GM19025 (cell line): ENCODE data around the gene ACACA.

ENCODE experiments used
- ATAC-seq: cut with Tn5 transposase; IDR thresholded peaks from one replicate; pipeline ENCODE4 v1.9.1; 2021; ENCODE audit warnings: mild to moderate bottlenecking, low read depth, moderate library complexity; ENCODE audit not compliant: unreplicated experiment

The ACACA gene

DNA sequence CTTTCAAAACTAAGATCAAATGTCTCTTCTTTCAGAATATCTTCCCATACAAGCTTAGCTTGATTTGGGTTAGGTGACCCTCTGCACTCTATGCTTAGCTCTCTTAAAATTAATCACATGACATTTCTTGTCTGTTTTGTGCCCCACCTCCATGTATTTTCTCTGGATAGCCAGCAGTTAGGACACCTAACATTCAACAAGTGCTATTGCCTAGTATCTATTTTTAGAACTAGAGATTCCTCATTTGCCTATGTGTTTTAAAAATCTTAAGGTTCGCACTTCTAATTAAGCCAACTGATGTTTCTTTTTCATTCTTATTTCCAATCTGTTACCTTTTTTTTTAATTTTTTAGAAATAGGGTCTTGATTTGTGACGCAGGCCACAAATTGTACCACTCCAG, 160.6 kb downstream of the ACACA start:
- no peak for ATAC-seq

DNA sequence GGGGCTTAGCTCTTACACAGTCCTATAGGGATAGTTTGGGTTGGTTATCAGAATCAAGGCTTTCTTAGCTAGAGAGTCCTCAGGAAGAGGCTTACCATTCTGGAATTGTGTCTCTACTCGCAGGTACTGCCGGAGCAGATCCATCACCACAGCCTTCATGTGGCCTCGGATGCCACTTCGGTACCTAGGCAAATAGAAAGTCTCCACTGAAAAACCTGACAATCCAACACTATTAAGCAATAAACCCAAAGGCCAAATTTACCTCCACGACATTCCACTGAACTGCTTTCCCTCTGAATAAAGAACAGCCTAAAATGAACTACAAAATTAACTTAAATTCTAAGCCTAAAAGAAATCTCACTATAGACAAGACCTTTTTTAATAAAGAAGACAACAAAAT, 166.3 kb downstream of the ACACA start:
- ATAC-seq: no peak

- ATAC-seq: no peak
These were observed 166.8 kb downstream of the ACACA start for GRCh38 chr17:37239690-37240334.

- ATAC-seq: no peak
These were observed 172.5 kb downstream of the ACACA start for GRCh38 chr17:37234106-37234505.

- no peak for ATAC-seq
These were observed 173.6 kb downstream of the ACACA start for GRCh38 chr17:37233036-37233435.

DNA sequence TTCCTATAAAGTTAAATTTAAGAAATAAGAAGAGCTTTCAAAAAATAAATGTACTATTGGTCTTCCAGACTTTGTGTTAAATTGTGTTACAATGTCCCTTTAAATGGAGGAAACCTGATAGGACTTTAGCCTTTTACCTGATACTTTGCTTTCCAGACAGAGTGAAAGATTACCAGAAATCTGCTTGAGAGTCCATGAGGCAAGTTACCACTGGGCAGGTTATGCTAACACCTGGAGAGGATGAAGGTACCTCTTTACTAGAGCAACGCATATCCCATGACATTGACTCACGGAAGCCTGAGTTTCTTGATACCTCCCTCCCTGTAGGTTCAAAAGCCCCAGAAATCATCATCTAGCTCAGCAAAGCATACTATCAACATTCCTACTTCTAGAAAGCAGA, 174.7 kb downstream of the ACACA start:
- ATAC-seq: no peak

GRCh38 chr17:37230633-37231032, 176.0 kb downstream of the ACACA start:
- no peak for ATAC-seq

DNA sequence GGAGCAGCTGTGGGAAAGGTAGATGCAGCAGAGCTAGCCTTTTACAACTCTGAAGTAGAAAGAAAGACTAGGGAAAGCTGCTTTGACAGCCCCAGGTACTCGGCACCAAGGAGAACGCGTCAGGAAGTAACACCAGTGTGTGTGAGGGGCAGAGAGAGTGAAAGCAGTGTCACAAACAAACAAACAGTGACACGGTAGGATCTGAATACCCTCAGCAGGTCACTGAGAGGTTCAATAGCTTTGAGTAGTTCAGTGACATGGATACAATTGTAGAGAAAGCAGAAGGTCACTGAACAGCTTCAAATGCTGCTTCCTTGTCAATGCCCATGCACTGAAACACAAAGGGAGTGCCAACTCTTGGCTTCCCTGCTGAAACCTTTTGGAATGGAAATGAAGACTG, 181.2 kb downstream of the ACACA start:
- ATAC-seq: no peak

GRCh38 chr17:37221865-37222264, 184.8 kb downstream of the ACACA start:
- no peak for ATAC-seq

DNA sequence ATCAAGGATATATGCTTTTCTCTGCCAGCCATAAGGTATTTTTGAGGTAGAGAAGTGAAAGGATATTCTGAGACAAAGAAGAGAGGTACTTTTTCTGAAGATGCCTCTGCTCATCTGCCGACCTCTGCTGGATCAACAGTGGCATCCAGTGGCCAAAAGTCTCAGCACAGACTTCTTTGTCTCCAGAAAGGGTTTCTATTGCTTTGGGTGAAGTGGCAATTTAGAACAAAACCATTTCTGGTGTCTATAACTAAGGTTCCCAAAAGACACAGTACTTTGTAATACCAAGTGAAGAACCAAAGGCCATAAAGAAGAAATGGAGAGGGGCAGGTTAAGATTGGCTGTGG, 186.1 kb downstream of the ACACA start:
- no peak for ATAC-seq

DNA sequence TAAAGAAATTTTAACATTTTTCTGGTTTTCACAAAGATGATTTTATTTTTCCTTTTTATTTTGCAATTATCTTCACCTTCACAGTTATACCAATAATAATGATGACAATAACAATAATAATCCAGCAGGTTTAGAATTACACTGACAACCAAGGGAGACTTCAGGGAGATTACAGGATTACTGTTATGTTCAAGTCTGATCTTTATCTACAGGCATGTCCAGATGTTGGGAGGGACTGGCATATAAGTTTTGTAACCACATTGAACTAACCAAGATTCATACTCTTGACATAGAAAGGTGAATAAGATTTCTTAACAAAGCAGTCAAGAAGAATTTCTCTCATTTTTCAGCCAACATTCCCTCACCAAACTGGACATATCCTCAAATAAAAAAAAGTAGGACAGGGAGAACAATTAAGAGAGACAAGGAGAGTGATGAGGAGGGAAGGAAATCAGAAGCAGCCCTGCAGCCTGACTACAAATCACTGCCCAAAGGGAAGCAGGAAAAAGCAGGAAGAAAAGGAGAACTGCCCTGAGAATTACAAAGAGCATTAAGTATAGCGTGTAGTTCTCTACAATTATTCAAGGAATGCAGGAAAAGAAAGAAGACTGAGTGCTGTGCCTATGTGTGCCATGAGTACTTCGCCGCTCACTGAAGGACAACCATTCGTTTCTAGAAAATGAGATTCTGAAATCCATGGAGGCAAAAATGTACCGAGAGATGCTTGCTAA, 186.6 kb downstream of the ACACA start:
- no peak for ATAC-seq

DNA sequence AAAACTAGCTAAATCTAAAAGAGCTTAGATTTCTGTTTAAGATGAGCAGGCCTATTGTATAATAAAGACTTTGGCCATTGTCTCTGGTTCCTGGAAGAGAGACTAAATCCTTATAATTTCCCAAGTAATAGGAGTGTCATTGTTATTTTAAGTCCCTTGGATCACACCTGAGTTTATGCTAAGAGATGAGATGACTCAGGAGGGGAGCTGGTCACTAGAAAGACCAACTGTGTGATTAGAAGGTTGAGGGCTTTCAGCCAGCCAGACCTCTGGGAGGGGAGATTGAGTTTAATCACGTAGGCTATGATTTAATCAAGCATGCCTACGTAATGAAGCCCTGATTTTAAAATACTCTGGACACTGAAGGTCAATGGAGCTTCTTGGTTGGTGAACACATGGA, 187.8 kb downstream of the ACACA start:
- no peak for ATAC-seq

GRCh38 chr17:37214416-37214815, 192.2 kb downstream of the ACACA start:
- ATAC-seq: no peak

DNA sequence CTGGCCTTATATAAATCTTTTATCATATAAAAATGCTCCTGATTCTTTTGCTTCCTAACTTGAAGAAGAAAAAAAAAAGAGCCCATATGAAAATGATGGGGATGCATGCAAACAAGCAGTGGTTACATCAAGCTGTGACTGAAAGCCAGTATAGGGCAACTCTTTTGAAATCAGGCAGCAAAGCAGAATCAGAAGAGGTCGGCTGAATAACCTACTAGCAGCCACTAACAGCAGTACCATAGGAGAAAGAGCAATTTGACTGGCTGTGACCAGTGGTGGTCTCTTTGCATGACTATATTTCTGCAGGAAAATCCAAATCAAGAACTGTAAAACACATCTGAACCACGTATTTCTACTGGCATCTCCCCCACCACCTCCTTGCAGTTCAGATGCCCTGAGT, 192.7 kb downstream of the ACACA start:
- no peak for ATAC-seq

DNA sequence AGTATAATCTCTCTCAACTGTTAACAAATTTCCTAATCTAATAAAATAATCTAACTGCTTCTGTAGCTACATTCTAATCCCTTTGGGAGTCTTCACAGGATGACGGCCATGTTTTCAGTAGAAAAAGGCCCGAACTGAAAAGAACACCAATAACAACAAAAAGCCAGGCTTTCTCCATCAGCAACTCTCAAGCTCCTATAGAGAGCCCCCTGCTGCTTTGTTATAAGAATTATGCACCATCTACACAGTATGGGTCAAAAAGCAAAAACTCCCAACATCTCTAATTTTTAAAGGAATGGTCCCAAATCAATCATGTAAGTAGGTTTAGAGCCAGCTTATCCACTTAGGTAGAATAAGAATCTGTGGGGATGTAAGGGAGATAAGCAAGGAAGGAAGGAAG, 194.5 kb downstream of the ACACA start:
- ATAC-seq: no peak

DNA sequence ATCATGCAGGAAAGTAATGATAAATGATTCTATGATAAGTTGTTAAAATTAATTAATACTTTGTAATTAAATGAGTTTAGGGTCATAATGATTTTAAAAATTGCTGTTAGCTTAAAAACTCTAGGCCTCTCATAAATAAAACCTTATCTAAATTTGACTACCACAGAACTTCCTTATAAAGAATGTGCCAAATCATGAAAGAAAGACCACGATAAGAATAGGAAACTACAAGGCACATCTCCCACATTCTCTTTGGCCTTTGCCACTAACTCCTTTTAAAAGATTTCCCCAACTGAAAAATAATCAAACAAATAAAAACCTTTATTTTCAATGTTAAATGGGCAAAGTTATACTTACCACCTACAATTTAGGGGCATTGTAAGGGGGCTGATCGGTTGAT, 195.5 kb downstream of the ACACA start:
- ATAC-seq: no peak

DNA sequence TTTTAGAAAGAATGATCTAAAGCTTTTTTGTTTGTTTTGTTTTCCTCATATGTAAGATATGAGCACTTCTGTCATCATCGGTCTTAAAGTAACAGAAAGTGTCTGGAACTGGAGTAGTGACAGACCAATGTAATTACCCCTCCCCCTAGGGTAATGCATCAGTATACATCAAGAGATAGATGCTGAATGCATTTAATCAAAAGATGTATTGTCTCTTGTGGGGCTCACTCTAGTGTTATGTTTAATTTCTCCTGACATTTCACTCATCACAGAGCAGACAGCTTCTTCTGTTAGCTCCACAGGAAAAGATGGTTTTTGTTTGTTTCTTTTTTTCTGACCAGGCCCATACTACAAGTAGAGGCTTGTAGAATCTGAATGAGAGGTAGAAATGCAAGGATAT, 199.5 kb downstream of the ACACA start:
- ATAC-seq: no peak

DNA sequence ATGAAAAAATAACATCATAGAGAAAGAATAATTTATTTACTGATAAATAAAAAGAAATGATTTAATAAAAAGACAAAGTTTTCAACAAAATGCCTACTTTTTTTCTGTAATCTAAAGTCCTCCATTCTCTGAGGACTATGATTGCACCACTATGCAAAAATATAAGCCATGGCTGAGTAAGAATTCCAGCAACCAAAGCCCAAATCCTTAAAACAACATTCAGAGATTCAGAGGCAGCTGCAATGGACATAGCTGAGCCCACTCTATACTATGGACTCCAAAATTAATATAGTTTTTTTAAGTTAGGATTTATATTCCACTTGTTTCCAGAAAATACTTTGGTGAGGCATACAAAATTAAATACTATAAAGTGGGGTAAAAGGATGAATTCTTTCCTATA, 200.3 kb downstream of the ACACA start:
- ATAC-seq: no peak

DNA sequence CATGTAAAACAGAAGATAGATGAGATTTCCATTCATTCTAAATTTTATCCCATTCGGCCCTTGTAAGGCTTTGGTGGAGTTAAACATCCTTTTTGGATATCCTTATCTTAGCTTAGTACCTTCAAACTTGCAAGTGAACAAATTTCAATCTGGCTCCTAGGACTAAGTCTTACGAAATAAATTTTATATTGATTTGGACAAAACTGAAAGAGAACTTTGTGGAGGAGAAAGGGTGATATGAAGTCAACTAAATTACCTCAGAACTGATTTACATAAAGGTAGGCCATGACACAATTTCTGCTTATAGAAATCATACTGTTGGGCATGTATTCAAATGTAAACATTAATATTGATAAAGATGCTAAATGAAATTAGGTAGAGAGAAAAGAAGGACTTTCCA, 206.1 kb downstream of the ACACA start:
- ATAC-seq: no peak

- ATAC-seq: no peak
These were observed 209.3 kb downstream of the ACACA start for GRCh38 chr17:37197336-37197735.

DNA sequence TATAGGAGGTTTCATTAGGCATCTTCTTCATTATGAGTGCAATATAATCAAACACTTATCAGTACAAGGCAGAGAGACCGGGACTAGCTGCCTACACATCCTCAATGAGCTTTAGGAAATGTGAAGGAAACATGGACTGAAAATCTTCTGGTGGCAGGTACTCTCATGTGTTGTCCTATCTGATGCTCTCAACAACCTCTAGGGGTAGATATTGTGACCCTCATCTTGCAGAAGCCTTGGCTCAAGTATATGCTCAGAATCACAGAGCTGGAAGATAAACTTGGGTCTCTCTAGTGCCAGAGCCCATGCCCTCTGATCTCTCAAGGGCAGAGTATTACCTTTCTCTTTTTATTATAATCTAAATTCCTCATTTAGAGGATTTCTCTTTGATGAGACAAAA, 212.4 kb downstream of the ACACA start:
- no peak for ATAC-seq

- ATAC-seq: no peak
These were observed 215.4 kb downstream of the ACACA start for GRCh38 chr17:37191219-37191618.

DNA sequence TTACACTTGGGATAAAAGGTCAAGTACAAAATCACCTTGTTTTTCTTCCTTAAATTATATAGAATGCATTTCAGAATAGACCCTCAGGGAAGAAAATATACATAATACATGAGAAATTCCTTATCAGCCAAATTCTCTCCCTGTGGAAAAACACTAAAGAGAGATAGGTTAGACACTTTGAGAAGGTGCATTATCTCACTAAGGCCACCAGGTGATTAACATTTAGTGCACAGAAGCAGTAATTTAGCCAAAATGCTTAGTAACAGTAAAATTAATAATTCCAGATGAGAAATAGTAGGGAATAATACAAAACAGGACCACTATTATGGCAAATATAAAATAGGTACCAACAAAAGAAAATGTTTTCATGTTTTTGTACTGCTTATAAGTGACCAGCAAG, 216.1 kb downstream of the ACACA start:
- ATAC-seq: no peak
